ENCODE results near the gene ING5. TPM values are rescaled to one million over a fixed set of nuclear protein-coding genes. Genes with fewer than 3 reads are reported as not detected.

ING5 gene
- total and polyA plus RNA-seq, 2 donors (not counting 3 experiments of a cell fraction or from before 2014, with no cell fraction given): 24.5 to 33.4 TPM

DNA sequence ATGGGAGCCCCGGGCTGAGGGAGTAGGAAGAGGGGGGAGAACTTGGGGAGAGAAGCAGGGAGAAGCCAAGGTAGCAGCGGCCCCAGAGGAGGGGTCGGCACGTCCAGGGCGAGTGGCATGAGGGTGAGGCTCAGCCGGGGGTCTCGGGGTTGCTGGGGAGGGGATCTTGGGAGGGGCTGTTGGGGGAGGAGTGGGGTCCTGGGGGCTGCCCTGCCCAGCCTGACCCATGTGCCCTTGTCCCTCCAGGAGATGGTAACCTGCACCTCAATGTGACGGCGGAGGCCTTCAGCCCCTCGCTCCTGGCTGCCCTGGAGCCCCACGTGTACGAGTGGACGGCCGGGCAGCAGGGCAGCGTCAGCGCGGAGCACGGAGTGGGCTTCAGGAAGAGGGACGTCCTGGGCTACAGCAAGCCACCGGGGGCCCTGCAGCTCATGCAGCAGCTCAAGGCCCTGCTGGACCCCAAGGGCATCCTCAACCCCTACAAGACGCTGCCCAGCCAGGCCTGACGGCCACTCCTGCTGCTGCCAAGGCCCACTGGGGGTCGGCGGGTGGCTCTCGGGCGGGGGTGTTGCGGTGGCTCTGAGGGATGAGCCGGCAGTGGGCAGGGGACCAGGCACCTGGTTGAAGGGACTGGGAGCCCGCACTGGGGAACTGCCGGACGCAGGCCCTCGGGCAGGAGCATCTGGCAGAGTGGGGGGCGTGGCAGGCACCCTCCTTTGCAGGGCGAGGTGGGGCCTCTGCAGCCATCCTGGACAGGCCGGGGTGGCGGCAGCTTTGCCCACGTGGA, 65.8 kb downstream of the ING5 start:
- Histone ChIP-seq H3K9ac (replicated peaks; ENCODE audit: extremely low read depth, insufficient read depth, low read length) (no peak overlapping the region), H3K4me3 (replicated peaks in 1 of 3; ENCODE audit: insufficient read depth in 1 of 3, low read depth in 1 of 3, low read length in 3 of 3) (no peak overlapping the region), H3K27me3 (ENCODE audit: control insufficient read depth in 2 of 2, insufficient read depth in 2 of 2, low read length in 2 of 2) (no peaks in the 10 kb centered on the region), H4K20me1 (replicated peaks; ENCODE audit: control insufficient read depth, extremely low read depth, insufficient read depth, low read length) (no peaks in the 10 kb centered on the region), H2AFZ (ENCODE audit: low read depth, low read length) (no peak overlapping the region), H3K4me2 (ENCODE audit: insufficient read depth, low read length) (no peak overlapping the region), H3K27ac (ENCODE audit: insufficient read depth, low read depth, low read length) (no peak overlapping the region), H3K79me2 (ENCODE audit: control insufficient read depth, insufficient read depth, low read length) (no peaks in the 10 kb centered on the region), H3K9me1 (replicated peaks; ENCODE audit: control insufficient read depth, extremely low read depth, insufficient read depth, low read length) (no peaks in the 10 kb centered on the region), H3K36me3 (ENCODE audit: control insufficient read depth in 2 of 2, extremely low read depth in 1 of 2, insufficient read depth in 2 of 2, low read length in 2 of 2) (peaks cover 0 to 2% of the 10 kb centered on the region in 2 experiments), H3K4me1 (ENCODE audit: control insufficient read depth, extremely low read depth, insufficient read depth, low read length) (peaks cover 2% of the 10 kb centered on the region), H3K9me3 (replicated peaks; ENCODE audit: control insufficient read depth, insufficient read depth, low read length) (no peaks in the 10 kb centered on the region)
- BruUV-seq (replicated peaks): no TSS peak
- FAIRE-seq (no peak), DNase-seq (ENCODE audit: low read depth, low spot score) (no peak)
- intact Hi-C loops (cut with micrococcal nuclease) (no loop called here), dilution Hi-C loops (cut with MboI; ENCODE audit: extremely low pct_ligation_motif_present, low sequenced_read_pairs) (no loop called here)
- POLR2A ChIA-PET: no interaction called here
- TF ChIP-seq JUN (IDR thresholded peaks at IDR 0.05; ENCODE audit: borderline replicate concordance, insufficient read depth, insufficient read length, low read depth) (no peak), POLR2AphosphoS5 (IDR thresholded peaks at IDR 0.05; ENCODE audit: insufficient read depth, low read depth, low read length) (no peak), MYC (IDR thresholded peaks at IDR 0.05; ENCODE audit: low read depth, low read length) (no peak), POLR2A (IDR thresholded peaks at IDR 0.05; ENCODE audit: low read depth, low read length) (no peak), FOS (IDR thresholded peaks at IDR 0.05; ENCODE audit: borderline replicate concordance, insufficient read depth, low read length) (no peak), EZH2 (IDR thresholded peaks at IDR 0.05; ENCODE audit: borderline replicate concordance, low read depth, low read length, severe bottlenecking) (no peak), GATA2 (IDR thresholded peaks at IDR 0.05; ENCODE audit: insufficient read depth, insufficient read length, low read depth, low read length) (no peak)
- TF ChIP-seq, protein P1, sequence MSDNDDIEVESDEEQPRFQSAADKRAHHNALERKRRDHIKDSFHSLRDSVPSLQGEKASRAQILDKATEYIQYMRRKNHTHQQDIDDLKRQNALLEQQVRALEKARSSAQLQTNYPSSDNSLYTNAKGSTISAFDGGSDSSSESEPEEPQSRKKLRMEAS (IDR thresholded peaks at IDR 0.05; ENCODE audit: insufficient read depth, insufficient read length): no peak
- TF ChIP-seq, protein P2, sequence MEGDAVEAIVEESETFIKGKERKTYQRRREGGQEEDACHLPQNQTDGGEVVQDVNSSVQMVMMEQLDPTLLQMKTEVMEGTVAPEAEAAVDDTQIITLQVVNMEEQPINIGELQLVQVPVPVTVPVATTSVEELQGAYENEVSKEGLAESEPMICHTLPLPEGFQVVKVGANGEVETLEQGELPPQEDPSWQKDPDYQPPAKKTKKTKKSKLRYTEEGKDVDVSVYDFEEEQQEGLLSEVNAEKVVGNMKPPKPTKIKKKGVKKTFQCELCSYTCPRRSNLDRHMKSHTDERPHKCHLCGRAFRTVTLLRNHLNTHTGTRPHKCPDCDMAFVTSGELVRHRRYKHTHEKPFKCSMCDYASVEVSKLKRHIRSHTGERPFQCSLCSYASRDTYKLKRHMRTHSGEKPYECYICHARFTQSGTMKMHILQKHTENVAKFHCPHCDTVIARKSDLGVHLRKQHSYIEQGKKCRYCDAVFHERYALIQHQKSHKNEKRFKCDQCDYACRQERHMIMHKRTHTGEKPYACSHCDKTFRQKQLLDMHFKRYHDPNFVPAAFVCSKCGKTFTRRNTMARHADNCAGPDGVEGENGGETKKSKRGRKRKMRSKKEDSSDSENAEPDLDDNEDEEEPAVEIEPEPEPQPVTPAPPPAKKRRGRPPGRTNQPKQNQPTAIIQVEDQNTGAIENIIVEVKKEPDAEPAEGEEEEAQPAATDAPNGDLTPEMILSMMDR (IDR thresholded peaks at IDR 0.05; ENCODE audit: extremely low read depth in 1 of 2, insufficient read depth in 1 of 2, low read depth in 1 of 2, low read length in 2 of 2): no peak
- CTCF ChIA-PET: no interaction called here

Measured in endothelial cell of umbilical vein (primary cell).